Gastroesophageal sphincter (tissue), 3 donors: ENCODE data around the gene FAHD2A.

ENCODE experiments used
- CTCF ChIP-seq, 4 experiments: fragments of 200-600 bp in 2 of 4; fragments of 450-650 bp in 2 of 4; sonication (generic) in 1 of 4; IDR thresholded peaks; one replicate each; pipeline ENCODE4 v1.5.1; 2017 to 2019; ENCODE audit warnings: antibody characterized with exemption in 4 of 4, mild to moderate bottlenecking in 2 of 4, moderate library complexity in 2 of 4
- POLR2A ChIP-seq, 2 donors: fragments of 450-650 bp; IDR thresholded peaks; one replicate each; pipeline ENCODE4 v1.6.1; 2017; ENCODE audit warnings: antibody characterized with exemption in 2 of 2, mild to moderate bottlenecking in 2 of 2, moderate library complexity in 1 of 2
- POLR2AphosphoS5 ChIP-seq: sonication (generic); formaldehyde crosslinking; IDR thresholded peaks from one replicate; pipeline ENCODE4 v1.6.1; 2017; ENCODE audit warnings: antibody characterized with exemption

DNA sequence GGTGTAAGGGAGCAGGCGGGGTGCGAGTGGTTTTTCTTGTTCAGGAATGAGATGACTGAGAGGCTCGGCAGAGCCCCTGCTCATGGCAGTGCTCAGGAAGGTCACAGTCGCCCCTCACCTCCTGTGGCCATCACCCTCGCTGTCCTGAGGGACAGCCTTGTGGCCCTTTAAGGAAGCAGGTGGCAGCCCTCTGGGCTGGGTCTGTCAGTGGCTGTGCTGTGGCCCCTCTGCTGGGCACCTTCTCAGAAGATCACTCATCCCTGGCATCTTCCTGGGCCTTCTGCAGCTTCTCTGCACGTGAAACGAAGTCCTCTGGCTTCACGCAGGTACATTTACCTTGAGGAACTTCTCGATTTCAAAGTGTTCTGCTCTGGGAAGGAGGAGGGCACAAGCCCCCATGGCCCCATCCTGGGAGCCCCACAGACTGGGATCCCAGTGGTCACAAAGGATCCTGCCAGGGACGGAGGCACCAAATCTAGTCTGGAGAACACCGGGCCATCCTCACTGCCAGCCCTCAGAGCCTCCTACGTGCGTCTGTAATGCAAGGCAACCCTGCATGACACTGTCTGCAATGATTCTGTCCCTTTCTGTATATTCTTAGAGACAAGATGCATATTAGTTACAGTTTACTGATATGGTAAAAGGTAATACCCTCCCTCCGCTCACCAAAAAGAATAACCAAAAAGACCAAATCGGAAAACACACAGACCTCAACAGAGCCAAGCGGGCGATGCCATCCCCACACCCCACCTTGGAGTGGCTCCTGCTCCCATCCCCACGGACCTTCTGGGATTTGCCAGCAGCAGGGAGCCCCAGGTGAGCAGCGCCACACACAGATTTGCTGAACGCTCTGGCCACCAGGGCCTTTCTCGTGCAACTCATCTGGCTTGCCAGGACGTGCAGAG lies 25.9 kb upstream of the FAHD2A start:
- no peak for TF ChIP-seq CTCF (IDR thresholded peaks at IDR 0.05)
- TF ChIP-seq POLR2A (IDR thresholded peaks at IDR 0.05), result no peak
- no peak for TF ChIP-seq POLR2AphosphoS5
